GM12872 (cell line): ENCODE measurements around the gene FAIM.

Experiments used
- CTCF ChIP-seq: IDR thresholded peaks from 3 replicates; pipeline ENCODE4 v1.5.1; 2011; ENCODE audit warnings: low read depth, mild to moderate bottlenecking, low read length, moderate library complexity; ENCODE audit not compliant: insufficient read depth

Gene FAIM

DNA sequence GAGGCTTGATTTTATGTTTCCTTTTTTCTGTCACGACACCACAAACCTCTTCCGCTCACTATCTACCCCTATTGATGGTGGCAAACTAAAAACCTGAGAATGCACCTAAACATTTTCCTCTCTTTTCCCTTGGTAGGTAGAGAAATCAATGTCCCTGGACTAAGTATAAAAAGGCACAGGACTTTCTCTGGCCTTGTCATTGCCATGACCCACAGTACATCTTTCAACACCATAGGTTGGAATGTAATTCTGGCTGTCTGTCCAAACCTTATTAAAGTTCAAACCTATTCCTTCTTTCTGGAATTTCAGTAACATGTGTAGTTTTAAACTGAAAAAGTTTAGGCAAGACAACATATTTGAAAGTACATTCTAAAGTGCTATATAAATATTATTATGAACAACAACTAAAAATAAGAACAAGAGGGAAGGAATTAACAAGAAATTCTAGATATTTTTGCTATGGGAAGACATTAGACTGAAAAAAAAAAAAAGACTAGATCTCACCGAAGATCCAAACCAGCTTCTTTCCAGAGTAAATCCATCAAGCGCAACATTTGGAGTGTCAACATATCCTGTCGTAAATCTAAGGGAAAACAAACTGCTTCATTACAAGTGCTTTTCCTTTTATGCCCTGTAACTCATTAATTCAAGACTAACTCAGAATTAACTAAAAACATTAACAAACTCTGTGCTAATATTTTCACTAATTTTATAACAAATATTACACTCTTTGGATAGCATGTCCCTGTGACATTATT, 73.1 kb downstream of the FAIM start:
- no peak for TF ChIP-seq CTCF

DNA sequence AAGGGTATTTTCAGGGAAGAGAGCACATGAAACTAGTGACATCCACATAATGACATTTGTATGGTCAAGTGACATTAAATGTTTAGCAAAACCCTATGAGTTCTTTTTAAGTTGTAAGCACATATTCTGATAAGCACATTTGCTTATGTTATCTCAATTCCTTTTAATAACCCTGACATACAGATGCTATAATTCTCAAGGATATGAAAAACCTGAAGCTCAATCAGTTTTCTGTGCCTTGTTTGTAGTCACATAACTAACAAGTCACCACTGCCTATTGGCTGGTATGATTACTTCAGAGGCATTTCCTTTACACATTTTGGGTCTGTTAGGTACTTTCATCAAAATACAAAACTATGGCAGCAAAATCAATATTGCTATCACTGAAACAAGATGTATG, 74.1 kb downstream of the FAIM start:
- no peak for TF ChIP-seq CTCF
